ENCODE results near the gene MTARC1. TPM values are rescaled to one million over a fixed set of nuclear protein-coding genes. Genes with fewer than 3 reads are reported as not detected.

Gene MTARC1
- total RNA-seq, 4 donors from 2014 or later: 44.0 to 96.5 (median 59.7) TPM

GRCh38 chr1:220815409-220815808 lies 28.7 kb downstream of the MTARC1 start:
- no peak for TF ChIP-seq POLR2A (IDR thresholded peaks at IDR 0.05)
- Histone ChIP-seq H3K4me1 (peaks cover 7 to 20% of the 10 kb centered on the region in 2 donors), H3K27ac (no peak overlapping the region), H3K36me3 (peaks cover 8 to 9% of the 10 kb centered on the region in 2 donors), H3K9me3 (no peaks in the 10 kb centered on the region), H3K27me3 (no peaks in the 10 kb centered on the region), H3K4me3 (replicated peaks in 1 of 3) (no peak overlapping the region)
- intact Hi-C loops (cut with DNase I): loop anchor here (10.0 kb wide), 1 partner anchor 389 kb away; no protein-coding TSS in a partner anchor
- no peak for DNase-seq
- WGBS, 2 donors: 86 to 100% methylated on average over 2 of the region's 2 CpGs

- H3K27ac ChIP-seq: no peak overlapping the region
- no peak for DNase-seq
- no peaks in the 10 kb centered on the region for H3K27me3 ChIP-seq
- intact Hi-C loops (cut with DNase I): loop anchor here (10.0 kb wide), 1 partner anchor 387 kb away; no protein-coding TSS in a partner anchor
- TF ChIP-seq CTCF (IDR thresholded peaks at IDR 0.05) (no peak), POLR2A (IDR thresholded peaks at IDR 0.05) (no peak)
- 75 to 88% methylated on average over 1 of the region's 1 CpG for WGBS, 2 donors
- H3K4me3 ChIP-seq (replicated peaks in 1 of 3): no peak overlapping the region
- peaks cover 7 to 16% of the 10 kb centered on the region in 2 donors for H3K4me1 ChIP-seq
- H3K36me3 ChIP-seq: peaks cover 0 to 1% of the 10 kb centered on the region in 2 donors
- H3K9me3 ChIP-seq: no peaks in the 10 kb centered on the region
Measured at GRCh38 chr1:220817907-220818306, 31.2 kb downstream of the MTARC1 start.

GRCh38 chr1:220818421-220819173 lies 31.9 kb downstream of the MTARC1 start:
- H3K27me3 ChIP-seq: no peaks in the 10 kb centered on the region
- WGBS, 2 donors: 66 to 78% methylated on average over 14 of the region's 14 CpGs
- DNase-seq: no peak
- intact Hi-C loops (cut with DNase I): loop anchor here (10.0 kb wide), 1 partner anchor 386 kb away; no protein-coding TSS in a partner anchor
- no peaks in the 10 kb centered on the region for H3K9me3 ChIP-seq
- H3K4me1 ChIP-seq: peaks cover 7 to 16% of the 10 kb centered on the region in 2 donors
- H3K4me3 ChIP-seq (replicated peaks in 1 of 3): no peak overlapping the region
- no peak for TF ChIP-seq POLR2A (IDR thresholded peaks at IDR 0.05)
- no peak for TF ChIP-seq CTCF (IDR thresholded peaks at IDR 0.05)
- no peaks in the 10 kb centered on the region for H3K36me3 ChIP-seq
- H3K27ac ChIP-seq: no peak overlapping the region

- Histone ChIP-seq H3K4me3 (replicated peaks in 1 of 3) (no peak overlapping the region), H3K27ac (no peak overlapping the region), H3K36me3 (no peaks in the 10 kb centered on the region), H3K4me1 (peaks cover 7 to 16% of the 10 kb centered on the region in 2 donors), H3K27me3 (no peaks in the 10 kb centered on the region), H3K9me3 (no peaks in the 10 kb centered on the region)
- 47 to 55% methylated on average over 1 of the region's 1 CpG for WGBS, 2 donors
- TF ChIP-seq CTCF (IDR thresholded peaks at IDR 0.05) (no peak), POLR2A (IDR thresholded peaks at IDR 0.05) (no peak)
- no peak for DNase-seq
- intact Hi-C loops (cut with DNase I): loop anchor here (10.0 kb wide), 1 partner anchor 385 kb away; no protein-coding TSS in a partner anchor
Measured at GRCh38 chr1:220819467-220820026, 32.8 kb downstream of the MTARC1 start.

GRCh38 chr1:220824031-220824989 lies 37.6 kb downstream of the MTARC1 start:
- 90 to 93% methylated on average over 9 of the region's 9 CpGs for WGBS, 2 donors
- Histone ChIP-seq H3K9me3 (no peaks in the 10 kb centered on the region), H3K27me3 (no peaks in the 10 kb centered on the region), H3K4me3 (replicated peaks in 1 of 3) (no peak overlapping the region), H3K36me3 (no peaks in the 10 kb centered on the region), H3K27ac (no peak overlapping the region), H3K4me1 (peaks cover 17 to 22% of the 10 kb centered on the region in 2 donors)
- intact Hi-C loops (cut with DNase I): no loop called here
- TF ChIP-seq POLR2A (IDR thresholded peaks at IDR 0.05) (no peak), CTCF (IDR thresholded peaks at IDR 0.05) (no peak)
- no peak for DNase-seq
